ENCODE data around the gene RPP40. TPM values are rescaled to one million over a fixed set of nuclear protein-coding genes. Genes with fewer than 3 reads are reported as not detected.
A peak's percentile ranks its signal among the peaks of the same experiment; 100 is the strongest.

The RPP40 gene
- total RNA-seq, 1 donor from 2014 or later: 23.2 TPM

DNA sequence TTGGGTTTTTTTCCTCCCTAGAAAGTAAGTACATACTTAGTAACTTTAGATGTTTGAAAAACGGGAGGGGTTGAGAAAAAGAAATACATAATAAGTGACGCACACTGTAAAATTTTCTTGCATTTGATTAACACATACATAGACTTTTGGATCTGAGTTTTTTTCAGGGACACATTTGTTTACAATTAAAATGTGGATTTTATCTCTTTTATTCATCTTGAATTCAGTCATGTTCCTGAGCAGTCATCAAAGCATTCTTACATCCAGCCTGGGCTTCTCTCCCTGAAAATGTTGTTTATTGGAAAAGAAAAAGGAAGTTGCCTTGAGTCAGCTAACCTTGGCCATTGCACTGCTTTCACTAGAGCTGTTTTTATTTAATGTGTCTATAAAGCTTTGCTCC, 8.7 kb upstream of the RPP40 start:
- H3K9ac ChIP-seq: no peak overlapping the region
- H3K4me2 ChIP-seq: no peak overlapping the region
- H2AFZ ChIP-seq (replicated peaks): no peak overlapping the region
- H3K27me3 ChIP-seq: no peaks in the 10 kb centered on the region
- Mint-ChIP-seq H3K9me3 (peaks cover 13% of the 10 kb centered on the region), H3K36me3 (no peaks in the 10 kb centered on the region), H3K27me3 (ENCODE audit: insufficient read depth, low read depth) (peaks cover 2% of the 10 kb centered on the region), H3K27ac (no peak overlapping the region), H3K4me1 (peaks cover 3% of the 10 kb centered on the region), H3K4me3 (no peak overlapping the region)
- H3K36me3 ChIP-seq: no peaks in the 10 kb centered on the region
- H3F3A ChIP-seq (ENCODE audit: low read depth): no peaks in the 10 kb centered on the region
- no peak overlapping the region for H3K27ac ChIP-seq
- no peaks in the 10 kb centered on the region for H3K4me1 ChIP-seq
- no peak for TF ChIP-seq EZH2 (IDR thresholded peaks at IDR 0.05)
- no peak for TF ChIP-seq EZH2phosphoT487 (IDR thresholded peaks at IDR 0.05)
- TF ChIP-seq, protein P1, sequence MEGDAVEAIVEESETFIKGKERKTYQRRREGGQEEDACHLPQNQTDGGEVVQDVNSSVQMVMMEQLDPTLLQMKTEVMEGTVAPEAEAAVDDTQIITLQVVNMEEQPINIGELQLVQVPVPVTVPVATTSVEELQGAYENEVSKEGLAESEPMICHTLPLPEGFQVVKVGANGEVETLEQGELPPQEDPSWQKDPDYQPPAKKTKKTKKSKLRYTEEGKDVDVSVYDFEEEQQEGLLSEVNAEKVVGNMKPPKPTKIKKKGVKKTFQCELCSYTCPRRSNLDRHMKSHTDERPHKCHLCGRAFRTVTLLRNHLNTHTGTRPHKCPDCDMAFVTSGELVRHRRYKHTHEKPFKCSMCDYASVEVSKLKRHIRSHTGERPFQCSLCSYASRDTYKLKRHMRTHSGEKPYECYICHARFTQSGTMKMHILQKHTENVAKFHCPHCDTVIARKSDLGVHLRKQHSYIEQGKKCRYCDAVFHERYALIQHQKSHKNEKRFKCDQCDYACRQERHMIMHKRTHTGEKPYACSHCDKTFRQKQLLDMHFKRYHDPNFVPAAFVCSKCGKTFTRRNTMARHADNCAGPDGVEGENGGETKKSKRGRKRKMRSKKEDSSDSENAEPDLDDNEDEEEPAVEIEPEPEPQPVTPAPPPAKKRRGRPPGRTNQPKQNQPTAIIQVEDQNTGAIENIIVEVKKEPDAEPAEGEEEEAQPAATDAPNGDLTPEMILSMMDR (IDR thresholded peaks at IDR 0.05): no peak
- no peaks in the 10 kb centered on the region for H4K20me1 ChIP-seq (ENCODE audit: low read depth)
- no peak for DNase-seq (ENCODE audit: low spot score)
- no peak overlapping the region for H3K4me3 ChIP-seq
- no peaks in the 10 kb centered on the region for H3K79me2 ChIP-seq (ENCODE audit: low read depth)
- no peaks in the 10 kb centered on the region for H3K9me3 ChIP-seq (ENCODE audit: low read depth)

DNA sequence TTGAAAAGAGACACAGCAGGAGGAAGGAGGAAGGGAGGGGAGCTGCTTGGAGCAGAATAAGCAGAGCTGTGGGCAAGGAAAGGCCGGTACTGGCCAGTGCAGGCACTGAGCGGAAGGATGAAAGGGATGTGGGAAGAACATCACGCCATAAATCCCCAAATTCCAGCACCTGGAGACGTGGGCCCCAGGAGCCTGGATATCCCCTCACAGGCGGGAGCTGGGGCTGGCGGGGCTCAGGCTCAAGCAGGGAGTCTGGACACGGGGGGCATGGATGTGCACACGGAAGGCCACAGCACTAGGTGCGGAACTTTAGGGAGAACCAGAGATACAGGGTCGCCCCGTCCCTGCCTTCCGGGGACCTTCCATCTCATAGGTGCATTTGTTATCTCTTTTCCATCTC, 7.5 kb upstream of the RPP40 start:
- Histone ChIP-seq H3K79me2 (ENCODE audit: low read depth) (no peaks in the 10 kb centered on the region), H3K4me1 (no peaks in the 10 kb centered on the region), H3K4me2 (no peak overlapping the region), H3K4me3 (no peak overlapping the region), H3F3A (ENCODE audit: low read depth) (no peaks in the 10 kb centered on the region), H3K9ac (no peak overlapping the region), H3K27ac (no peak overlapping the region), H2AFZ (replicated peaks) (peak overlapping the region; percentile 5), H3K36me3 (no peaks in the 10 kb centered on the region), H3K9me3 (ENCODE audit: low read depth) (no peaks in the 10 kb centered on the region), H4K20me1 (ENCODE audit: low read depth) (no peaks in the 10 kb centered on the region), H3K27me3 (no peaks in the 10 kb centered on the region)
- Mint-ChIP-seq H3K36me3 (no peaks in the 10 kb centered on the region), H3K27me3 (ENCODE audit: insufficient read depth, low read depth) (peaks cover 2% of the 10 kb centered on the region), H3K4me3 (no peak overlapping the region), H3K9me3 (peaks cover 5% of the 10 kb centered on the region), H3K4me1 (peaks cover 4% of the 10 kb centered on the region), H3K27ac (no peak overlapping the region)
- TF ChIP-seq, protein P1 (IDR thresholded peaks at IDR 0.05): no peak
- TF ChIP-seq EZH2phosphoT487 (IDR thresholded peaks at IDR 0.05): no peak
- no peak for TF ChIP-seq EZH2 (IDR thresholded peaks at IDR 0.05)
- DNase-seq (ENCODE audit: low spot score): no peak

DNA sequence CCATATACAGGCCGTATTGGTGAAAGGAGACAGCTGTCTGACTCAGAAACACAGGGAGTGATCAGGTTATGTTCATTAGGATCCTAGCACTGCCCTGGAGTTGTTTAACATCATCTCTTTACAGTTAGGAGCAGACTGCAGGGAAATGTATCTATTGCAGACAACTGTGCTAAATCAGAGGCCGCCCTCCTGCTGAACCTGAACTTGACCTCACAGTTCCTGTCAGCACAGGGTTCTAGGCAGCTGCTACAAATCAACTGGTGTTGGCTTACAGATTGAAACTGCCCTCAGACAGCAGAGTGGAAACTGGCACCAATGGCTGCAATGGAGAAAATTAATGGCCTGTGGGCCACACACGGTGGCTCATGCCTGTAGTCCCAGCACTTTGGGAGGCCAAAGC, 3.7 kb upstream of the RPP40 start:
- Mint-ChIP-seq H3K27ac (no peak overlapping the region), H3K4me1 (peaks cover 14% of the 10 kb centered on the region)

More for the DNA sequence above, 3.7 kb upstream of the RPP40 start:
- Histone ChIP-seq H3K4me2 (no peak overlapping the region), H3K36me3 (no peaks in the 10 kb centered on the region), H4K20me1 (ENCODE audit: low read depth) (no peaks in the 10 kb centered on the region), H3F3A (ENCODE audit: low read depth) (no peaks in the 10 kb centered on the region), H3K4me1 (no peaks in the 10 kb centered on the region), H2AFZ (replicated peaks) (no peak overlapping the region), H3K9ac (no peak overlapping the region), H3K79me2 (ENCODE audit: low read depth) (no peaks in the 10 kb centered on the region), H3K4me3 (no peak overlapping the region), H3K9me3 (ENCODE audit: low read depth) (no peaks in the 10 kb centered on the region), H3K27me3 (no peaks in the 10 kb centered on the region), H3K27ac (no peak overlapping the region)
- H3K9me3 Mint-ChIP-seq: no peaks in the 10 kb centered on the region
- no peak for TF ChIP-seq EZH2phosphoT487 (IDR thresholded peaks at IDR 0.05)
- TF ChIP-seq EZH2 (IDR thresholded peaks at IDR 0.05): no peak
- TF ChIP-seq, protein P1 (IDR thresholded peaks at IDR 0.05): no peak
- H3K36me3 Mint-ChIP-seq: no peaks in the 10 kb centered on the region
- peaks cover 4% of the 10 kb centered on the region for H3K27me3 Mint-ChIP-seq (ENCODE audit: insufficient read depth, low read depth)
- H3K4me3 Mint-ChIP-seq: no peak overlapping the region
- no peak for DNase-seq (ENCODE audit: low spot score)

All from neural progenitor cell (in vitro differentiated cells).